Esophagus squamous epithelium (tissue), 4 donors: ENCODE measurements around the gene METTL16.

ENCODE experiments used
- POLR2A ChIP-seq, 4 donors: fragments of 450-650 bp; IDR thresholded peaks; one replicate each; pipeline ENCODE4 v1.6.1; 2017; ENCODE audit warnings: antibody characterized with exemption in 4 of 4, mild to moderate bottlenecking in 4 of 4, moderate library complexity in 3 of 4
- TF ChIP-seq, protein P1 (sequence below), 6 experiments: fragments of 450-650 bp in 4 of 6; fragments of 200-600 bp in 2 of 6; sonication (generic) in 2 of 6; IDR thresholded peaks; one replicate each; pipeline ENCODE4 v1.5.1; 2016 to 2019; ENCODE audit warnings: antibody characterized with exemption in 6 of 6, mild to moderate bottlenecking in 4 of 6, moderate library complexity in 4 of 6

DNA sequence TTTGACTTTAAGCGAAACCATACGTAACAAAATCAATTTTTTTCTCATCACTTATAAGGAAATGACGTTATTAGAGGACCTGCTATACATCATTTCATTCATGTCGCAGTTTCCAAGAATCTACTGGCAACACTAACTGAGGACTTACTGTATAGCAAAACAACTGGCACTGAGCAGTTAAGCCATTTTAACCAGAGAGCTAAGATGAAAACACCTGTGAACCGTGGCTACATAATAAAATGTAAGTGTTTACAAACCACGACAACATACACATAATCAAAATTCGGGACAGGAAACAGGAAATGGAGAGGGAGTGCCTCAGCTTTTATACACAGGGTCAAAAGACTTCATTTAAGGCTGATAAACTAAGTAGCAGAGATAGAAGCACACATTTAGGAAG is 29.5 kb downstream of the METTL16 start:
- TF ChIP-seq, protein P1, sequence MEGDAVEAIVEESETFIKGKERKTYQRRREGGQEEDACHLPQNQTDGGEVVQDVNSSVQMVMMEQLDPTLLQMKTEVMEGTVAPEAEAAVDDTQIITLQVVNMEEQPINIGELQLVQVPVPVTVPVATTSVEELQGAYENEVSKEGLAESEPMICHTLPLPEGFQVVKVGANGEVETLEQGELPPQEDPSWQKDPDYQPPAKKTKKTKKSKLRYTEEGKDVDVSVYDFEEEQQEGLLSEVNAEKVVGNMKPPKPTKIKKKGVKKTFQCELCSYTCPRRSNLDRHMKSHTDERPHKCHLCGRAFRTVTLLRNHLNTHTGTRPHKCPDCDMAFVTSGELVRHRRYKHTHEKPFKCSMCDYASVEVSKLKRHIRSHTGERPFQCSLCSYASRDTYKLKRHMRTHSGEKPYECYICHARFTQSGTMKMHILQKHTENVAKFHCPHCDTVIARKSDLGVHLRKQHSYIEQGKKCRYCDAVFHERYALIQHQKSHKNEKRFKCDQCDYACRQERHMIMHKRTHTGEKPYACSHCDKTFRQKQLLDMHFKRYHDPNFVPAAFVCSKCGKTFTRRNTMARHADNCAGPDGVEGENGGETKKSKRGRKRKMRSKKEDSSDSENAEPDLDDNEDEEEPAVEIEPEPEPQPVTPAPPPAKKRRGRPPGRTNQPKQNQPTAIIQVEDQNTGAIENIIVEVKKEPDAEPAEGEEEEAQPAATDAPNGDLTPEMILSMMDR (IDR thresholded peaks at IDR 0.05), result no peak
- TF ChIP-seq POLR2A (IDR thresholded peaks at IDR 0.05), result no peak
